Pancreas (tissue), 10 donors: ENCODE measurements around the gene ADAM21. TPM values are rescaled to one million over a fixed set of nuclear protein-coding genes. Genes with fewer than 3 reads are reported as not detected.
"Not testable (repeated sequence)": the region's sequence is repeated elsewhere in the genome, so short reads cannot be mapped to it uniquely, and the experiment has no call there.

Experiments used
- ATAC-seq, 4 donors: fragments of 200-7000 bp; cut with Tn5 transposase; one replicate each; pipeline versions ENCODE4 v1.8.0 to v1.9.1; 2020; ENCODE audit warnings: mild to moderate bottlenecking in 4 of 4, moderate library complexity in 4 of 4
- DNase-seq, 6 donors: peaks; one replicate each; pipeline ENCODE4 v3.0.0-alpha.2; 2020
- FAIRE-seq: peaks from 2 replicates; lab custom pipeline; 2012; peaks lifted over from hg19 to GRCh38; lab: Jason Lieb, UNC
- H3K27ac ChIP-seq, 4 donors: fragments of 200-600 bp; sonication (generic); 1 replicate in 3 of 4; 2 replicates in 1 of 4; pipeline versions ENCODE4 v1.5.0 to v1.8.0; 2020
- H3K27me3 ChIP-seq, 4 donors: fragments of 200-600 bp; one replicate each; pipeline ENCODE4 v1.8.0; 2021
- H3K36me3 ChIP-seq, 3 donors: fragments of 200-600 bp; sonication (generic) in 1 of 3; one replicate each; pipeline versions ENCODE4 v1.5.0 to v1.8.0; 2020 to 2021
- H3K4me1 ChIP-seq, 3 donors: fragments of 200-600 bp; one replicate each; pipeline ENCODE4 v1.8.0; 2021
- H3K4me3 ChIP-seq, 4 donors: fragments of 200-600 bp; sonication (generic) in 2 of 4; one replicate each; pipeline versions ENCODE4 v1.5.0 to v1.8.0; 2020 to 2021
- H3K9me3 ChIP-seq, 4 donors: fragments of 200-600 bp; one replicate each; pipeline ENCODE4 v1.8.0; 2021
- WGBS, 2 donors: extraction: QIAGEN DNeasy Blood & Tissue Kit; methylation state at CpG; one replicate each; pipeline ENCODE4 v1.1.7; 2013; 5-methylcytosine and 5-hydroxymethylcytosine counted together
- intact Hi-C, 3 donors: fragments of 100-400 bp; cut with DNase I; formaldehyde crosslinking; loops; one replicate each; pipeline versions ENCODE4 v1.11.1 to v1.14.2; 2022
- polyA plus RNA-seq, 2 donors: library from polyadenylated mRNA; stranded (reverse); fragments of 200-250 nt; gene quantifications; one replicate each; pipeline ENCODE4 v1.2.3, GENCODE V29; 2013
- total RNA-seq, 6 donors: library from RNA; stranded (reverse); fragmentation: NEBNext Ultra II Directional in 4 of 6; extraction: Animal tissue kit (Norgen Biotek cat#: 25700) in 4 of 6; gene quantifications; one replicate each; pipeline versions ENCODE4 v1.2.1 to v1.2.4, GENCODE V29; 2021 to 2023
- TF ChIP-seq, protein P1 (sequence below), 4 donors: fragments of 200-600 bp; sonication (generic) in 3 of 4; IDR thresholded peaks; one replicate each; pipeline versions ENCODE4 v1.5.0 to v1.8.0; 2021; ENCODE audit warnings: antibody characterized with exemption in 4 of 4
- donor health status: healthy with polysubstance abuse.
- donor health status: DM: no; HTN: no; CAD: no; lungs with moderate emphysema.
- donor health status: DM: no; HTN: no; CAD: no.
- donor health status: control.
- donor health status: control.
- donor health status: Bipolar disorder and iron deficiency.
- donor health status: DM: yes; HTN: yes; CAD: no.
- donor health status: DM: no; HTN: no; CAD: no.
- donor health status: DM: no; HTN: no; CAD: no.
- donor health status: DM: yes; HTN: yes; CAD: no.

ADAM21 gene
- total and polyA plus RNA-seq, 8 donors: 0.05 to 0.09 TPM; not detected in 6

- H3K27ac ChIP-seq: no peak overlapping the region
- no peaks in the 10 kb centered on the region for H3K27me3 ChIP-seq
- no peaks in the 10 kb centered on the region for H3K36me3 ChIP-seq
- DNase-seq (no peak), FAIRE-seq (no peak), ATAC-seq (no peak)
- H3K4me3 ChIP-seq: no peak overlapping the region
- TF ChIP-seq, protein P1, sequence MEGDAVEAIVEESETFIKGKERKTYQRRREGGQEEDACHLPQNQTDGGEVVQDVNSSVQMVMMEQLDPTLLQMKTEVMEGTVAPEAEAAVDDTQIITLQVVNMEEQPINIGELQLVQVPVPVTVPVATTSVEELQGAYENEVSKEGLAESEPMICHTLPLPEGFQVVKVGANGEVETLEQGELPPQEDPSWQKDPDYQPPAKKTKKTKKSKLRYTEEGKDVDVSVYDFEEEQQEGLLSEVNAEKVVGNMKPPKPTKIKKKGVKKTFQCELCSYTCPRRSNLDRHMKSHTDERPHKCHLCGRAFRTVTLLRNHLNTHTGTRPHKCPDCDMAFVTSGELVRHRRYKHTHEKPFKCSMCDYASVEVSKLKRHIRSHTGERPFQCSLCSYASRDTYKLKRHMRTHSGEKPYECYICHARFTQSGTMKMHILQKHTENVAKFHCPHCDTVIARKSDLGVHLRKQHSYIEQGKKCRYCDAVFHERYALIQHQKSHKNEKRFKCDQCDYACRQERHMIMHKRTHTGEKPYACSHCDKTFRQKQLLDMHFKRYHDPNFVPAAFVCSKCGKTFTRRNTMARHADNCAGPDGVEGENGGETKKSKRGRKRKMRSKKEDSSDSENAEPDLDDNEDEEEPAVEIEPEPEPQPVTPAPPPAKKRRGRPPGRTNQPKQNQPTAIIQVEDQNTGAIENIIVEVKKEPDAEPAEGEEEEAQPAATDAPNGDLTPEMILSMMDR (IDR thresholded peaks at IDR 0.05): no peak
- H3K4me1 ChIP-seq: no peaks in the 10 kb centered on the region
- no peaks in the 10 kb centered on the region for H3K9me3 ChIP-seq
- intact Hi-C loops: no loop called here
- WGBS, 2 donors: 62 to 71% methylated on average over 3 of the region's 3 CpGs
Measured at GRCh38 chr14:70441641-70442040, 10.3 kb upstream of the ADAM21 start.

DNA sequence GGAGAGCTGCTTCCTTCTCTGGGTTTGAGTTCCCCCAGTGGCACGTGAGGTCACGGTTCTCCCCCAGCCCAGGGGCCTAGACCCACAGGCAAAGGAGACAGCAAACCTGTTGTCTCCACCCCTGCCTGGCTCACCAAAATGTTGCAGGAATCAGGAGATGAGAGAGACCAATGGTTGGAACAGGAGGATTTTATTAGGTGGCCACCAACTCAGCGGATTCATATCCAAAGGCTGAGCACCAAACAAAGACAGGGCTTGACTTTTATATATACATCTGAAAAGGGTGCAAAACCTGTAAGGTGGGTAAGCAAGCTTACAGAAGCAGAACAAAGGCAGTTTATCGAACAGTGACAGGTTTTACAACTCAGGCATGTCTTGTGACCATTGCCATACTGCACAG is 9.2 kb upstream of the ADAM21 start:
- Histone ChIP-seq H3K36me3 (no peaks in the 10 kb centered on the region), H3K9me3 (no peaks in the 10 kb centered on the region), H3K4me1 (no peaks in the 10 kb centered on the region), H3K27me3 (no peaks in the 10 kb centered on the region), H3K4me3 (no peak overlapping the region), H3K27ac (no peak overlapping the region)
- intact Hi-C loops: no loop called here
- TF ChIP-seq, protein P1 (IDR thresholded peaks at IDR 0.05): no peak
- ATAC-seq: no peak
- no peak for FAIRE-seq
- no peak for DNase-seq
- 81 to 83% methylated on average over 4 of the region's 4 CpGs for WGBS, 2 donors

- ATAC-seq (peak in 1 of 4 donors; percentile 41), FAIRE-seq (no peak), DNase-seq (no peak)
- Histone ChIP-seq H3K36me3 (no peaks in the 10 kb centered on the region), H3K9me3 (no peaks in the 10 kb centered on the region), H3K27me3 (no peaks in the 10 kb centered on the region), H3K4me3 (no peak overlapping the region), H3K27ac (no peak overlapping the region), H3K4me1 (no peaks in the 10 kb centered on the region)
- TF ChIP-seq, protein P1 (IDR thresholded peaks at IDR 0.05): no peak
- intact Hi-C loops: no loop called here
- WGBS, 2 donors: 73 to 80% methylated on average over 4 of the region's 4 CpGs
Measured at GRCh38 chr14:70448633-70449340, 3.2 kb upstream of the ADAM21 start.

GRCh38 chr14:70454731-70455130 is 2.8 kb downstream of the ADAM21 start:
- WGBS, 2 donors: 74 to 88% methylated on average over 1 of the region's 1 CpG
- Histone ChIP-seq H3K4me1 (no peaks in the 10 kb centered on the region), H3K36me3 (no peaks in the 10 kb centered on the region), H3K4me3 (no peak overlapping the region), H3K27ac (no peak overlapping the region), H3K27me3 (no peaks in the 10 kb centered on the region), H3K9me3 (no peaks in the 10 kb centered on the region)
- intact Hi-C loops: no loop called here
- DNase-seq (no peak), FAIRE-seq (no peak), ATAC-seq (no peak)
- TF ChIP-seq, protein P1 (IDR thresholded peaks at IDR 0.05): no peak

- no peak overlapping the region for H3K4me3 ChIP-seq
- no peaks in the 10 kb centered on the region for H3K36me3 ChIP-seq
- TF ChIP-seq, protein P1 (IDR thresholded peaks at IDR 0.05): no peak
- no peaks in the 10 kb centered on the region for H3K27me3 ChIP-seq
- H3K27ac ChIP-seq: no peak overlapping the region
- DNase-seq (no peak), FAIRE-seq (no peak), ATAC-seq (no peak)
- 91 to 94% methylated on average over 3 of the region's 3 CpGs for WGBS, 2 donors
- H3K9me3 ChIP-seq: no peaks in the 10 kb centered on the region
- no peaks in the 10 kb centered on the region for H3K4me1 ChIP-seq
- intact Hi-C loops: no loop called here
Measured at GRCh38 chr14:70468731-70469130, 16.8 kb downstream of the ADAM21 start.

DNA sequence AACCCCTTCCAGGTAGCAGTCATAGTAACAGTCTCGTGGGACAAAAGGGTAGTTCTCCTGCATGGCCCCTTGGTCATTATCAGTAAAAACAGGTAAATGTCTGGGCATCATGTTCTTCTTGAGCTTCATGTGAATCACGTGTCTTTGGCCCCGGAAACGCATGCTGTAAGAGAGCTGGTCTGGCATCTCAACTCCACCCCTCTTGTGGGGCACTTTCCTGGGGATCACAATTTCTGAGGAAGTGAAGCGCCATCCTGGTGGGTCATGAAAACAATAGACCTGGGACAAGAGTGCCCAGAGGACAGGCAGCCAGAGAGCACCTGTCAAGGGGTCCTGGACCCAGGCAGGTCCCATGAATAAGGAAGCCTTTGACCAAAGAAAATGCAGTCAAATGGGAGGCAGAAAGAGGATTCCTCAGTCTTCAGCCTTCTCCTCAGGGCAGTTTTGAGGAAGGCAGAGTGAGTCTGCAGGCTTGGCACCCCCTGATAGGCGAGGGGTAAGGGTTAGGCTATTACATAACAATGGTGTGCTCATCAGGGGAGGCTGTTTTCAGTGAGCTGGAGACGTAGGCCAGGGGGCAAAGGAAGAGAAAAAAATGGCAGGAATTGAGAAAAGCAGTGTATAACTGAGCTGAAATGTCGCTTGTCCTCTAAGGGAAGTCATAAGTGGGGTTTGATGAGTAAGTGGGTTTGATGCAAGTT is 19.0 kb downstream of the ADAM21 start:
- DNase-seq, H3K9me3 ChIP-seq, H3K27me3 ChIP-seq, ATAC-seq, H3K4me1 ChIP-seq, FAIRE-seq, intact Hi-C loops, H3K4me3 ChIP-seq, H3K27ac ChIP-seq, H3K36me3 ChIP-seq: not testable (repeated sequence)
- WGBS, 2 donors: 86 to 92% methylated on average over 8 of the region's 8 CpGs
